HepG2 (cell line): ENCODE data around the gene GSTA1. TPM values are rescaled to one million over a fixed set of nuclear protein-coding genes. Genes with fewer than 3 reads are reported as not detected.
A peak's percentile ranks its signal among the peaks of the same experiment; 100 is the strongest.

ENCODE experiments used
- AKAP8 ChIP-seq: sonication (generic); formaldehyde crosslinking; IDR thresholded peaks from 2 replicates; pipeline ENCODE4 v1.5.1; 2020; ENCODE audit warnings: mild to moderate bottlenecking, missing genetic modification reagents
- CSRNP2 ChIP-seq: sonication (generic); formaldehyde crosslinking; conservative IDR thresholded peaks from 2 replicates; pipeline ENCODE4 v1.8.0; 2022; ENCODE audit warnings: low read depth, missing genetic modification reagents
- DMAP1 ChIP-seq: IDR thresholded peaks from 2 replicates; pipeline ENCODE4 v1.6.1; 2016
- GATAD1 ChIP-seq: IDR thresholded peaks from 2 replicates; pipeline ENCODE4 v1.6.1; 2016; ENCODE audit warnings: missing genetic modification reagents, missing compliant biosample characterization
- KMT2A ChIP-seq: sonication (generic); formaldehyde crosslinking; IDR thresholded peaks from 2 replicates; pipeline ENCODE4 v1.4.0; 2020; ENCODE audit warnings: missing genetic modification reagents
- MIER3 ChIP-seq: IDR thresholded peaks from 2 replicates; pipeline ENCODE4 v1.6.1; 2016; ENCODE audit warnings: missing compliant biosample characterization, borderline replicate concordance
- SMC3 ChIP-seq: IDR thresholded peaks from 2 replicates; pipeline ENCODE4 v1.6.1; 2011; ENCODE audit warnings: low read length, improper control_type of control experiment
- SNAI1 ChIP-seq: sonication (generic); formaldehyde crosslinking; IDR thresholded peaks from 2 replicates; pipeline ENCODE4 v1.5.0; 2020; ENCODE audit warnings: mild to moderate bottlenecking, missing genetic modification reagents, borderline replicate concordance
- ZNF12 ChIP-seq: sonication (generic); formaldehyde crosslinking; IDR thresholded peaks from 2 replicates; pipeline ENCODE4 v1.5.0; 2020; ENCODE audit warnings: missing genetic modification reagents
- ZNF225 ChIP-seq: sonication (generic); formaldehyde crosslinking; IDR thresholded peaks from 2 replicates; pipeline ENCODE4 v1.4.0; 2020; ENCODE audit warnings: mild to moderate bottlenecking, missing genetic modification reagents
- ZNF646 ChIP-seq: sonication (generic); formaldehyde crosslinking; IDR thresholded peaks from 2 replicates; pipeline ENCODE4 v1.9.0; 2021; ENCODE audit warnings: mild to moderate bottlenecking, missing genetic modification reagents
- ZNF839 ChIP-seq: sonication (generic); formaldehyde crosslinking; IDR thresholded peaks from 2 replicates; pipeline ENCODE4 v1.4.0; 2020; ENCODE audit warnings: missing genetic modification reagents, mild to moderate bottlenecking, borderline replicate concordance
- ZNF883 ChIP-seq: sonication (generic); formaldehyde crosslinking; IDR thresholded peaks from 2 replicates; pipeline ENCODE4 v1.5.1; 2020; ENCODE audit warnings: mild to moderate bottlenecking, missing genetic modification reagents; ENCODE audit errors: not compliant biosample characterization
- ZUFSP ChIP-seq: sonication (generic); formaldehyde crosslinking; IDR thresholded peaks from 2 replicates; pipeline ENCODE4 v1.9.0; 2021; ENCODE audit warnings: missing genetic modification reagents, mild to moderate bottlenecking, borderline replicate concordance
- polyA plus RNA-seq, 8 experiments: library from polyadenylated mRNA; depleted of rRNA in 3 of 8; stranded (reverse) in 7 of 8; unstranded in 1 of 8; fragments of >200 nt; fragmentation: Illumina TruSeq in 4 of 8; extraction: Trizol in 4 of 8; gene quantifications; 2 replicates each; pipeline versions ENCODE4 v1.2.1 to v1.2.3, GENCODE V29; 2011 to 2016; ENCODE audit warnings: low read depth in 4 of 8, missing spikeins in 1 of 8, mixed read lengths in 1 of 8; ENCODE audit not compliant: insufficient read depth in 1 of 8
- total RNA-seq, 5 experiments: library from RNA; depleted of rRNA; stranded (reverse); fragments of >200 nt; fragmentation: Illumina TruSeq; extraction: Trizol; gene quantifications; 2 replicates each; pipeline ENCODE4 v1.2.3, GENCODE V29; 2016; ENCODE audit warnings: low read depth in 1 of 5
- TF ChIP-seq, protein P1 (sequence below): sonication (generic); formaldehyde crosslinking; IDR thresholded peaks from 2 replicates; pipeline ENCODE4 v1.4.0; 2020; ENCODE audit warnings: missing genetic modification reagents
- TF ChIP-seq, protein P2 (sequence below): sonication (generic); formaldehyde crosslinking; IDR thresholded peaks from 2 replicates; pipeline ENCODE4 v1.5.0; 2020; ENCODE audit warnings: mild to moderate bottlenecking, missing genetic modification reagents

GSTA1 gene
- total and polyA plus RNA-seq, 2 of the 13 experiments (the other 11 are each of a cell fraction or from before 2014, with no cell fraction given) = 6.2 to 282 TPM

DNA sequence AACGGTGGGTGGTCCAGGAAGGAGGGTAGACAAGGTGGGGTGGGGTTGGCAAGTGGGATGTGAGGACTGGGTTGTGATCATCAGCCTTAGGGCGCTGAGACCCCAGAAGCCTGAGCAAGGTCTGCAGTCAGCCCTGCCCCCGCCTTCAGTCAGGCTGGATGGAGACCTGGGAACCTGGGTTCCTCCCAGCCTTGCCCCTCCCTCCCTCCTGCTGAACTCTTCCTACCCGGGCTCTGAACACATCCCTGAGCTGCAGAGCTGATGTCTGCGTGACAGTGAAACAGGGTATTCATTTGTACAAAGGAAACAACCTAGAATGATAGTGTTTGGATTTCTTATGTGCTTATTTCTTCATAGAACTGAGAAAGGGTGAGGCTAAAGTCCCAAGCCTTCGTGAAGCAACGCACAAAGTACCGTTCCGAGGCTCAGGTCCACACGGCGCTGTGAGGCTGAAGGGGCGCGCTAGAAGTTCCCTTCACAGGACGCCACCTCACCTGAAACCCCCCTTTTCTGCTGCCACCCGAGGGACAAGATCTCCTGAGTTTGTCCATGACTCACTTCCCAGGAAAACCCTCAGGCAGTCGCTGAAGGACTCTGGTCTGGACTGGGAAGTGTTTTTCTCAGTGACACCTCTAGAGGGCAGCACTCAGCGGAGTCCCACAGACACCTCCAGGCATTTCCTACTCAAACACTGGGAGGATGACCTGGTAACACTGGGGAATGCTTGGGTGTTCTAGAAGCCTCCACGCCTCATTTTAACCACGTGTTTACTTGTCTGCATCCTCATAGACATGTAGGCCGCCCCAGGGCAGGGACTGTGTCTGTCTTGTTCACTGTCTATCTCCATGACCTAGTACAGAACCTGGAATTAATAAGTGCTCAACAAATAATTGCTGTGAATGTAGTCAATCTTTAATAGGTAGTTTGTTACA is 35.8 kb upstream of the GSTA1 start (continued):
- TF ChIP-seq AKAP8 (CRISPR knock-in tag) = no peak
- TF ChIP-seq MIER3 = 0 out of 2 replicates have a peak, but pooled peaks have one; percentile 43
- no peak for TF ChIP-seq SNAI1 (CRISPR knock-in tag)
- TF ChIP-seq, protein P1, sequence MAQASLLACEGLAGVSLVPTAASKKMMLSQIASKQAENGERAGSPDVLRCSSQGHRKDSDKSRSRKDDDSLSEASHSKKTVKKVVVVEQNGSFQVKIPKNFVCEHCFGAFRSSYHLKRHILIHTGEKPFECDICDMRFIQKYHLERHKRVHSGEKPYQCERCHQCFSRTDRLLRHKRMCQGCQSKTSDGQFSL = no peak
- no peak for TF ChIP-seq DMAP1 (CRISPR knock-in tag)
- TF ChIP-seq ZNF12 (CRISPR knock-in tag) = no peak
- 0 out of 2 replicates have a peak, but pooled peaks have one; percentile 26 for TF ChIP-seq ZNF225 (CRISPR knock-in tag)
- no peak for TF ChIP-seq ZNF839 (CRISPR knock-in tag)
- TF ChIP-seq, protein P2, sequence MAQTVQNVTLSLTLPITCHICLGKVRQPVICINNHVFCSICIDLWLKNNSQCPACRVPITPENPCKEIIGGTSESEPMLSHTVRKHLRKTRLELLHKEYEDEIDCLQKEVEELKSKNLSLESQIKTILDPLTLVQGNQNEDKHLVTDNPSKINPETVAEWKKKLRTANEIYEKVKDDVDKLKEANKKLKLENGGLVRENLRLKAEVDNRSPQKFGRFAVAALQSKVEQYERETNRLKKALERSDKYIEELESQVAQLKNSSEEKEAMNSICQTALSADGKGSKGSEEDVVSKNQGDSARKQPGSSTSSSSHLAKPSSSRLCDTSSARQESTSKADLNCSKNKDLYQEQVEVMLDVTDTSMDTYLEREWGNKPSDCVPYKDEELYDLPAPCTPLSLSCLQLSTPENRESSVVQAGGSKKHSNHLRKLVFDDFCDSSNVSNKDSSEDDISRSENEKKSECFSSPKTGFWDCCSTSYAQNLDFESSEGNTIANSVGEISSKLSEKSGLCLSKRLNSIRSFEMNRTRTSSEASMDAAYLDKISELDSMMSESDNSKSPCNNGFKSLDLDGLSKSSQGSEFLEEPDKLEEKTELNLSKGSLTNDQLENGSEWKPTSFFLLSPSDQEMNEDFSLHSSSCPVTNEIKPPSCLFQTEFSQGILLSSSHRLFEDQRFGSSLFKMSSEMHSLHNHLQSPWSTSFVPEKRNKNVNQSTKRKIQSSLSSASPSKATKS = no peak
- no peak for TF ChIP-seq GATAD1
- TF ChIP-seq ZUFSP (CRISPR knock-in tag) = no peak
- TF ChIP-seq KMT2A (CRISPR knock-in tag) = no peak; the same call in 1 of the 2 replicates
- TF ChIP-seq CSRNP2 (CRISPR knock-in tag) = no peak
- peak; percentile 87 for TF ChIP-seq SMC3
- TF ChIP-seq ZNF883 (CRISPR knock-in tag) = peak; percentile 55
- no peak for TF ChIP-seq ZNF646
